Activated CD4-positive, alpha-beta T cell treated with anti-CD3 and anti-CD28 coated beads, Interleukin-10, Interleukin-2, amounts not matched to agents 100 ng/mL and 50 ng/mL, durations not matched to agents 16 hours and 8 hours (primary cell): ENCODE measurements around the gene PEX14.

Experiments used
- DNase-seq: peaks from one replicate; pipeline ENCODE4 v3.0.0-alpha.2; 2020

The PEX14 gene

GRCh38 chr1:10553118-10553517 is 78.4 kb downstream of the PEX14 start:
- DNase-seq = no peak

GRCh38 chr1:10555635-10556429 is 81.1 kb downstream of the PEX14 start:
- no peak for DNase-seq

GRCh38 chr1:10556430-10557005 is 81.8 kb downstream of the PEX14 start:
- no peak for DNase-seq

- DNase-seq = no peak
Measured at GRCh38 chr1:10557714-10558113, 83.0 kb downstream of the PEX14 start.

- no peak for DNase-seq
Measured at GRCh38 chr1:10559386-10559785, 84.6 kb downstream of the PEX14 start.

GRCh38 chr1:10561497-10561896 is 86.7 kb downstream of the PEX14 start:
- no peak for DNase-seq

- DNase-seq = peak; percentile 23
Measured at GRCh38 chr1:10561955-10562354, 87.2 kb downstream of the PEX14 start.

GRCh38 chr1:10564063-10564462 is 89.3 kb downstream of the PEX14 start:
- no peak for DNase-seq

- DNase-seq = no peak
Measured at GRCh38 chr1:10569531-10569930, 94.8 kb downstream of the PEX14 start.

GRCh38 chr1:10575616-10576015 is 100.9 kb downstream of the PEX14 start:
- no peak for DNase-seq

GRCh38 chr1:10578070-10578469 is 103.3 kb downstream of the PEX14 start:
- DNase-seq = no peak

- DNase-seq = no peak
Measured at GRCh38 chr1:10583641-10584040, 108.9 kb downstream of the PEX14 start.

- DNase-seq = no peak
Measured at GRCh38 chr1:10585242-10585641, 110.5 kb downstream of the PEX14 start.

- DNase-seq = no peak
Measured at GRCh38 chr1:10586125-10586524, 111.4 kb downstream of the PEX14 start.

GRCh38 chr1:10588640-10589039 is 113.9 kb downstream of the PEX14 start:
- no peak for DNase-seq

GRCh38 chr1:10589074-10589473 is 114.3 kb downstream of the PEX14 start:
- DNase-seq = no peak

GRCh38 chr1:10591010-10591409 is 116.3 kb downstream of the PEX14 start:
- DNase-seq = no peak

- no peak for DNase-seq
Measured at GRCh38 chr1:10592373-10592772, 117.6 kb downstream of the PEX14 start.

GRCh38 chr1:10593750-10594149 is 119.0 kb downstream of the PEX14 start:
- DNase-seq = no peak

- no peak for DNase-seq
Measured at GRCh38 chr1:10594595-10595223, 120.0 kb downstream of the PEX14 start.

GRCh38 chr1:10596780-10597179 is 122.0 kb downstream of the PEX14 start:
- no peak for DNase-seq

GRCh38 chr1:10597492-10598388 is 123.0 kb downstream of the PEX14 start:
- DNase-seq = no peak

GRCh38 chr1:10598389-10598702 is 123.6 kb downstream of the PEX14 start:
- DNase-seq = no peak
